GM10266 (cell line): ENCODE measurements around the gene KRTAP13-1.

Experiments
- DNase-seq: peaks from one replicate; pipeline ENCODE4 v3.0.0; 2012; ENCODE audit errors: extremely low spot score
- TF ChIP-seq, protein P1 (sequence below): IDR thresholded peaks from 2 replicates; pipeline ENCODE4 v1.5.1; 2012; ENCODE audit warnings: mild to moderate bottlenecking, low read depth; ENCODE audit not compliant: control insufficient read depth, insufficient read depth; ENCODE audit errors: missing control alignments

KRTAP13-1 gene, protein sequence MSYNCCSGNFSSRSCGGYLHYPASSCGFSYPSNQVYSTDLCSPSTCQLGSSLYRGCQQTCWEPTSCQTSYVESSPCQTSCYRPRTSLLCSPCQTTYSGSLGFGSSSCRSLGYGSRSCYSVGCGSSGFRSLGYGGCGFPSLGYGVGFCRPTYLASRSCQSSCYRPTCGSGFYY

DNA sequence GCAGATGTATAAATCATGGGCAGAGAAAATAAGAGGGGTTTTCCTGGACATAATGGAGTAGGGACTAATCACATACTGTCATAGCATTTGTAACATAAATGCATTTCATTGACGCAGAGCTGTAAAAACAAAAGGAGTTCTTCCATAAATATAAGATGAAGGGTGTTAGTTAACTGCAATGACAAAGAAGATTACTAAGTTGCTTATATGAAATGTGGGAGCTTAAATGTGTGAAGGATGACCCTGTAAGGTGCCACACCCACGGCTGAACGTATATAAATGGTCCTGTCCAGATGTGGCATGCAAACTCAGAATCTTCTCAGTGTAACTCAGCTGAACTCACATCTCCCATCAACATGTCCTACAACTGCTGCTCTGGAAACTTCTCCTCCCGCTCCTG is at the start of gene KRTAP13-1:
TSS of gene KRTAP13-1 (plus strand) at position 301 of the 400 bp plus-strand sequence. CDS start at position 357, 56 bp downstream.
- TF ChIP-seq, protein P1, sequence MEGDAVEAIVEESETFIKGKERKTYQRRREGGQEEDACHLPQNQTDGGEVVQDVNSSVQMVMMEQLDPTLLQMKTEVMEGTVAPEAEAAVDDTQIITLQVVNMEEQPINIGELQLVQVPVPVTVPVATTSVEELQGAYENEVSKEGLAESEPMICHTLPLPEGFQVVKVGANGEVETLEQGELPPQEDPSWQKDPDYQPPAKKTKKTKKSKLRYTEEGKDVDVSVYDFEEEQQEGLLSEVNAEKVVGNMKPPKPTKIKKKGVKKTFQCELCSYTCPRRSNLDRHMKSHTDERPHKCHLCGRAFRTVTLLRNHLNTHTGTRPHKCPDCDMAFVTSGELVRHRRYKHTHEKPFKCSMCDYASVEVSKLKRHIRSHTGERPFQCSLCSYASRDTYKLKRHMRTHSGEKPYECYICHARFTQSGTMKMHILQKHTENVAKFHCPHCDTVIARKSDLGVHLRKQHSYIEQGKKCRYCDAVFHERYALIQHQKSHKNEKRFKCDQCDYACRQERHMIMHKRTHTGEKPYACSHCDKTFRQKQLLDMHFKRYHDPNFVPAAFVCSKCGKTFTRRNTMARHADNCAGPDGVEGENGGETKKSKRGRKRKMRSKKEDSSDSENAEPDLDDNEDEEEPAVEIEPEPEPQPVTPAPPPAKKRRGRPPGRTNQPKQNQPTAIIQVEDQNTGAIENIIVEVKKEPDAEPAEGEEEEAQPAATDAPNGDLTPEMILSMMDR = no peak
- no peak for DNase-seq

DNA sequence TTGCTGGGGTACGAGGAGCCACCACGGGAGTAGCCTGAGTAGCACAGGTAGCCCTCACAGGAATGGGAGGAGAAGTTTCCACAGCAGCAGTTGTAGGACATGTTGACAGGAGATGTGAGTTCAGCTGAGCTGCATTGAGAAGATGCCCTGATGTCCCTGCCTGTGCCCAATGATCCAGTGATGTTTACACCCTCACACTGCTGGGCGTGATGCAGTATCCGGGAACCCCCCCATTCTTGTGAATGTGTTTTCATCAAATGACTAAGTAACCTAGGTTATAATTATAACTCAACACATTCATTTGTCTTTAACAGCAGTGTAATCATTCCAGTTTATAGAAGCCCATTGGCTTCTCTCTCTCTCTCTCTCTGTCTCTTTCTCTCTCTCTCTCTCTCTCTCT is 47.3 kb upstream of the KRTAP13-1 start, which contains the start of gene KRTAP23-1:
TSS of gene KRTAP23-1 (minus strand) at position 101 of the 400 bp plus-strand sequence. CDS start at position 101, 0 bp downstream.
- TF ChIP-seq, protein P1 = no peak
- no peak for DNase-seq

DNA sequence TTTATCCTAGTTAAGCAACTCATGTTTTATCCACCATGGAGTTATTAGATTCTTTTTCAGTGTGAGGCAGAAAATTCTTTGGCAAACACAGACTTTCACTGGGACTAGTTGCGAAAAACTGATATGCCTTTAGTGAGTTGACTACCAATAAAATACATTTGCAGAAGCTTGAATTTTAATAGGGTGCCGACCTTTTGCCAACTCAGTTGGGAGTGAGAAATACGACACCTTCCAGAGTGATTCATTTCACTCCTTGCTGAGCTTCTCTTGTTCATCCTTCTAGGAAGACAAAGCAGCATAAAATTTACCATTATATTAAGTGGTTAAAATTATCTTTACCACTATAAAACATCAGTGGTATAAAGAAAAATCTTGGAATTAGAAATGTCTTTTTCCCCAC is 46.3 kb upstream of the KRTAP13-1 start:
- TF ChIP-seq, protein P1 = no peak
- no peak for DNase-seq

GRCh38 chr21:30351534-30351933 is 44.3 kb upstream of the KRTAP13-1 start:
- no peak for DNase-seq
- TF ChIP-seq, protein P1 = no peak

GRCh38 chr21:30354308-30355005 is 41.4 kb upstream of the KRTAP13-1 start:
- no peak for DNase-seq
- TF ChIP-seq, protein P1 = no peak

- DNase-seq = no peak
- TF ChIP-seq, protein P1 = no peak
These were observed 39.9 kb upstream of the KRTAP13-1 start for GRCh38 chr21:30355906-30356305.

DNA sequence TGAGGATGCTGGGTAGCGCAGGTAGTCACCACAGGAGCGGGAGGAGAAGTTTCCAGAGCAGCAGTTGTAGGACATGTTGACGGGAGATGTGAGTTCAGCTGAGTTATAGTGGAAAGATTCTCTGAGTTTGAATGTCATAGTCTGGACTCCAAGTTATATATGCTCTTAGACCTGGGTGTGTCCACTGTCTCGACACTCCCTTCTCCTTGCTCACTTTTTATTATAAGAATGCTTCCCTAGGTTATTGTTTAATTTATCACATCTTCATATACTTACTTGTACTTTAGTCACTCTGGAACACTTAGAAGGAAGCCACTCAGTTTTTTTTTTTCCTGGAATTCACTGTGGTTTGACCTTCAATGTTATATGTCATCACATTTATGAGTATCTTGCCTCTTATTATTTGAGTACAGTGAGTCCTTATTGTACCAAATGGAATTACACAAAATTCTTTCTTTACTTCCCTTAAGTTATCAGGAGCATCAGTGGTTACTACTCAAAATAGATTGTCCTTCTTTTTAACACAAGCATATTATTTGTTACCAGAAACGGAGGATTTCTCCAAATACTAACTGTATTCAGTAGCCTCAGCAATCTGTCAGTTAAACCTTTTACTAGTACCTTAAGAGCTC is 23.6 kb upstream of the KRTAP13-1 start, which contains the start of gene KRTAP13-2:
TSS of gene KRTAP13-2 (minus strand) at position 133 of the 632 bp plus-strand sequence. CDS start at position 75, 58 bp downstream.
- no peak for DNase-seq
- TF ChIP-seq, protein P1 = no peak
